KBM-7 (cell line): ENCODE results near the gene PI4KB.

Experiments used
- DNase-seq: peaks from one replicate; pipeline ENCODE4 v3.0.0-alpha.2; 2015
- in situ Hi-C: fragments of 300-500 bp; cut with MboI; formaldehyde crosslinking; loops from 2 replicates; pipeline ENCODE4 v1.14.3; 2020; ENCODE audit warnings: low sequenced_read_pairs, low pct_unique_long_range_greater_than_20kb, mixed read lengths

The PI4KB gene

DNA sequence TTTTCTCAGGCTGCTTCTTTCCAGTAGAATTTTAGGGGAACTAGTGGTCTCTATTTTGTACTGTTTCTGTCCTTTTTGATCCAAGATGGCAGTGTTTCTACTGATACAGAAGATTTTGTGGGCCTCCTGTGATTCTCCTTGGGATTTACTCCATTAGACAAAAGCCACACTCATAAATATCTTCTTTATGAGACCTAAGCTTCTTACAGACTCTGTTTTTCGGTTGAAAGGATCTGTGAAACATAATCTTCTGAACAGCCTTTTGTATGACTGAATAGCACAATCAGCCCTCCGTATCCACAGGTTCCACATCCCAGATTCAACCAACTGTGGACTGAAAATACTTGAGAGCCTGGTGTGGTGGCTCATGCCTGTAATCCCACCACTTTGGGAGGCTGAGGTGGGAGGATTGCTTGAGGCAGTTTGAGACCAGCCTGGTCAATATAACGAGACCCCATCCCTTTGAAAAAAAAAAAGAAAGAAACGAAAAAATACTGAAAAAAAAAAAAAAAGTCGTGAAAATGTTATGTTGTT lies 83.5 kb downstream of the PI4KB start:
- in situ Hi-C loops, result no loop called here
- DNase-seq, result no peak

DNA sequence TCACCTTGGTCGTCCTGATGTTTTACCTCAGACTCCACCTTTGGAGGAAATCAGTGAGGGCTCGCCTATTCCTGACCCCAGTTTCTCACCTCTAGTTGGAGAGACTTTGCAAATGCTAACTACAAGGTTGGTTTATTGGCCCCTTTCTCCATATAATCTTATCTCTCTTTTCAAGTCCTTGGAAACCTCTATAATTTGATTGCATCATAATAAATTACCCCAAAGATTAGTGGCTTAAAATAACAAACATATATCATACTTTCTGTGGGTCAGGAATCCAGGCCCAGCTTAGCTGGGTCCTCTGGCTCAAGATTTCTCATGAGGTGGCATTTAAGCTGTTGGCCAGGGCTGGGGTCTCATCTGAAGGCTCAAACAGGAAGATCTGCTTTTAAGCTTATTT lies 84.8 kb downstream of the PI4KB start:
- DNase-seq, result no peak
- in situ Hi-C loops, result no loop called here
